GM12865 (cell line): ENCODE results near the gene CYP3A4.
"Not testable (repeated sequence)": the region's sequence is repeated elsewhere in the genome, so short reads cannot be mapped to it uniquely, and the experiment has no call there.

Experiments used
- DNase-seq: peaks from one replicate; pipeline ENCODE4 v3.0.0; 2010; ENCODE audit warnings: low read depth
- H3K4me3 ChIP-seq: 2 replicates; pipeline ENCODE4 v1.5.1; 2011; ENCODE audit warnings: mild to moderate bottlenecking, low read depth, low read length, control low read depth
- TF ChIP-seq, protein P1 (sequence below): IDR thresholded peaks from 2 replicates; pipeline ENCODE4 v1.5.1; 2011; ENCODE audit warnings: low read length, control low read depth, low read depth, inconsistent platforms; ENCODE audit not compliant: insufficient read depth; ENCODE audit errors: missing control alignments

CYP3A4 gene

DNA sequence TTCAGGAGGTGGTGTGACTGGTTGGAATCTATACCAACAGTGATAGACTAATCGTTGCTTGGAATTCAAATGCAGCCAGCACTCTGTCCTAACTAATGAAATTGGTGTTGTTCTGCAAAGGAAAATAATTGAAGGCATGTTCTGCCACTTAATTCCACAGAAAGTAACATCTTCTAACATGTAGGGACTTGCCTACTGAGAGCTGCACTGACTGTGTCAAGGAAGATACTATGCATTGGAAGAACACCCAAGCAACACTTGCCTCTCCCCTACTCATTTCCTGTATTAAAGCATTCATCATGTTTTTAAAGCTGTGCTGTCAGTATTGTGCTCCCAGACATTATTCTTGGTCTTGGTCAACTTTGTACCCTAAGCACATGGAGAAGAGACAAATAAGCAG, 46.3 kb downstream of the CYP3A4 start:
- DNase-seq = peak; percentile 12
- TF ChIP-seq, protein P1, sequence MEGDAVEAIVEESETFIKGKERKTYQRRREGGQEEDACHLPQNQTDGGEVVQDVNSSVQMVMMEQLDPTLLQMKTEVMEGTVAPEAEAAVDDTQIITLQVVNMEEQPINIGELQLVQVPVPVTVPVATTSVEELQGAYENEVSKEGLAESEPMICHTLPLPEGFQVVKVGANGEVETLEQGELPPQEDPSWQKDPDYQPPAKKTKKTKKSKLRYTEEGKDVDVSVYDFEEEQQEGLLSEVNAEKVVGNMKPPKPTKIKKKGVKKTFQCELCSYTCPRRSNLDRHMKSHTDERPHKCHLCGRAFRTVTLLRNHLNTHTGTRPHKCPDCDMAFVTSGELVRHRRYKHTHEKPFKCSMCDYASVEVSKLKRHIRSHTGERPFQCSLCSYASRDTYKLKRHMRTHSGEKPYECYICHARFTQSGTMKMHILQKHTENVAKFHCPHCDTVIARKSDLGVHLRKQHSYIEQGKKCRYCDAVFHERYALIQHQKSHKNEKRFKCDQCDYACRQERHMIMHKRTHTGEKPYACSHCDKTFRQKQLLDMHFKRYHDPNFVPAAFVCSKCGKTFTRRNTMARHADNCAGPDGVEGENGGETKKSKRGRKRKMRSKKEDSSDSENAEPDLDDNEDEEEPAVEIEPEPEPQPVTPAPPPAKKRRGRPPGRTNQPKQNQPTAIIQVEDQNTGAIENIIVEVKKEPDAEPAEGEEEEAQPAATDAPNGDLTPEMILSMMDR = no peak
- no peak overlapping the region for H3K4me3 ChIP-seq

DNA sequence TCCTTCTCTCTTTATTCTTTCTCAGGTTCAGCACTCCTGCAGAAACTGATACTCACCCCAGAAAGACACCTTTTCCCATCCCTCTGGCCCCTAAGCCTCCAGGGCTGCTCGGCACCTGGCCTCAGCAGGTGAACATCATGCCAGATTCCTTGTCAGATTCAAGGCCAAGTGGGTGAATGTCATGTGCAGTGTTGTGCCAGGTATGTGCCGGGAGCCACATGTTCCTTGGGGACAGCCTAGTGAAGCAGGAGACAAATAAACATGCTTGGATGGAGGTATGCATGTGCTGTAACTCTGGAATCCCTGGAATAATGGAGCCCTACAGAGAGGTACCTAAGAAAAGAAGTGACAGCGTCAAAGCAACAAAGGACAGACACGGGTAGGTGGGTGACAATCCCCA, 47.3 kb downstream of the CYP3A4 start:
- H3K4me3 ChIP-seq, DNase-seq: not testable (repeated sequence)

DNA sequence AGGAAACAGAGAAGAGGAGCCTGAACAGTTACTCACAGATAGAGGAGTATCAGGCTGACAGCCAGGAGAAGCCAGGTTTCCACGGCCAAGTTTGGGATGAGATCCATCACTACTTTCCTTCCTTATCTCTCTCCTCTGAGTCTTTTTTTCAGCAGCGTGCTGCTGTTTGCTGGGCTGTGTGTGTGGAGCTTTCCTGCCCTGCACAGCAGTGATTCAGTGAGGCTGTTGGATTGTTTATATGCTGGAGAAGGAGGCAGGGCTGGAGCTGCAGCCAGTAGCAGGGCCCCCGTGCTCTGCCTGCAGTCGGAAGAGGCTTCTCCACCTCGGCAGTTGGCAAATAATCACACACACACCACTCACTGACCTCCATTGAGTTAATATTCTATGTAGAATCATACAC, 49.0 kb downstream of the CYP3A4 start, which contains the start of gene CYP3A7:
CYP3A7 (minus strand) TSS at position 210 of the 400 bp plus-strand sequence; CDS start at position 107, 103 bp downstream.
- TF ChIP-seq, protein P1 = no peak
- no peak within 1 kb of the TSS for H3K4me3 ChIP-seq
- no peak for DNase-seq

DNA sequence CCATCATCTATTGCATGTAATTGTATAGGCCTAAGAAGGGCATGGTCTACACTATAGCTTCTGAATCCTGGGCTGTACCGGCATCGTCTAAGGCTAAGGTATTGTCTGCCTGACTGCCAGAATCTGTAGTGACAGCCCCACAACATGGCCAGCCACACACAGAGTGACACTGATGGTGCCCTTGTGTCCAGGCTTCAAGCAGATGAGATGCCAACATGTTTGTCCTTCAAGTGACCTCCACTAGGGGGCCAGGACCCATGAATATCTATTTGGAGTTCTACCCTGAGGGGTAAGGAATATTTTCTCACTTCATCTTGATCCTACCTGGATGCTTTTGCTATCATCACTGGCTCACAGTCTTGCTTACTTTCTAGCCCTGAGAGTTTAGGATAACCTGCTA, 50.5 kb downstream of the CYP3A4 start:
- TF ChIP-seq, protein P1 = peak; percentile 44
- peak; percentile 21 for DNase-seq
- H3K4me3 ChIP-seq = no peak overlapping the region

DNA sequence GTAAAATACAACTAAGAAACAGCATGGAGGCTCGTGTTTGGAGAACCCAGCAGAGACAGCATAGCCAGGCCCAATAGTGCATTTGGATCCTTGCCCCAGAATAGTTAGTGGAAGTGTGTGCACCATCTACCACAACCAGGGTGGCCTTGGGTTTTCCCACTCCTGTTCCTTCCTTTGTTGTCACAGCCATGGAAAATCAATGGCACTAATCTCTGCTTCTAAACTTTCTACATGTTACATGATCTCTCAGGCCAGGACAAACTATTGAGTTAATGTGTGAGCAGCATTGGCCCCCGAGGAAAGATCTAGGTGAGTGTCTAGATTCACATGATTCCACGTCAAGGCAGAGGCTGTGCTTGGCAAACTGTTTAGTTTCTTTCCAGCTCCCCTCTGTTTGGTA, 51.0 kb downstream of the CYP3A4 start:
- no peak for DNase-seq
- TF ChIP-seq, protein P1 = no peak
- H3K4me3 ChIP-seq = no peak overlapping the region

DNA sequence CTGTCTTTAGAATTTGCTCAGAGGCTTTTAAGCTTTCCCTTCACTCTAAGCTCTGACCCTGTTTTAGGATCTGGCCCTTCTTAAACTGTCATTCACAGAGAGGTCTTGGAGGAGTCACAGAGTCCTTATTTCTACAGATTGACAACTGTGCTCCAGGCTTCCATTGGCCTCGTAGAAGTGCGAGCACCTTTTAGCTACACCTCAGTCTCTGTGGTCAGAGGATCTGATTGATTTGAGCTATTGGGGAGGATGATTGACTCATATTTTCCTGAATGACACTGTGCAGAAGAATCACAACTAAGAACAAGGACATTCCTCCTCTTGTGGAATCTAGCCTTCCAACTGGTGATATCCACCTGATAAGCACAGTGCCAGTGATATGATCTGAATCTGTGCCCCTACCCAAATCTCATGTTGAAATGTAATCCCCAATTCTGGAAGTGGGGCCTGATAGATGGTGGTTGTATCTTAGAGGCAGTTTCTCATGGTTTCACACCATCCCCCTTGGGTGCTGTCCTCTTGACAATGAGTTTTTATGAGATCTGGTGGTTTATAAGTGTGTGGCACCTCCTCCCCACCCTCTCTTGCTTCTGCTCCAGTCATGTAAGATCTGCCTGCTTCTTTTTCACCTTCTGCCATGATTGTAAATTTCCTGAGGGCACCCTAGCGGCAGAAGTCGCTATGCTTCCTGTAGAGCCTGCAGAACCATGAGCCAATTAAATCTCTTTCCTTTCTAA, 52.2 kb downstream of the CYP3A4 start:
- DNase-seq = no peak
- no peak overlapping the region for H3K4me3 ChIP-seq
- TF ChIP-seq, protein P1 = no peak

DNA sequence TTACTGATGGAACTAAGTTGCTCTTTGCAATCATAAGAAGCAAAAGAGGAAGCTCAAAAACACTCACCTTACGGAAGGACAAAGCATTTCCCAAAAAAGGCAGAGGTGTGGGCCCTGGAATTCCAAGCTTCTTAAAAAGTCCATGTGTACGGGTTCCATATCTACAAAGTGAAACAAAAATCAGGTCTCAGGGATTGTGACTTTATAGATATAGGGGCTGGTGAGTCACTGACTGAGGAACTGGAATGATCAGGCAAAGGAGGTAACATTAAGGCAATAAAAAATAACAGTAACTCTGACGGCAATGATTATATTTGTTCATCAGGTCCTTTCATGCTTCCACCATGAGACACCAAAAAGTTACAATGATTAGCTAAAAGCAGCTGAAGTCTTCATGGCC, 53.0 kb downstream of the CYP3A4 start:
- no peak overlapping the region for H3K4me3 ChIP-seq
- no peak for DNase-seq
- TF ChIP-seq, protein P1 = no peak
